CD14-positive monocyte (primary cell): ENCODE measurements around the gene TRAPPC2. TPM values are rescaled to one million over a fixed set of nuclear protein-coding genes. Genes with fewer than 3 reads are reported as not detected.

Source experiments
- DNase-seq, 3 donors: peaks; one replicate each; pipeline ENCODE4 v3.0.0-alpha.2; 2011 to 2022
- H2AFZ ChIP-seq: 2 replicates; pipeline ENCODE4 v1.6.0; 2012; ENCODE audit warnings: mild to moderate bottlenecking, low read depth, low read length, inconsistent platforms; ENCODE audit not compliant: insufficient read depth, poor library complexity, severe bottlenecking
- H3K27ac ChIP-seq, 2 donors: 1 replicate in 1 of 2; 2 replicates in 1 of 2; pipeline ENCODE4 v1.5.1; 2012 to 2013; ENCODE audit warnings: low read length in 2 of 2, control low read depth in 1 of 2, inconsistent platforms in 1 of 2, low read depth in 1 of 2, mild to moderate bottlenecking in 1 of 2
- H3K27me3 ChIP-seq, 2 donors: one replicate each; pipeline versions ENCODE4 v1.6.0 to v1.6.1; 2011 to 2013; ENCODE audit warnings: low read length in 2 of 2; ENCODE audit not compliant: control insufficient read depth in 2 of 2, insufficient read depth in 2 of 2
- H3K36me3 ChIP-seq, 2 donors: replicated peaks in 1 of 2; 1 replicate in 1 of 2; 2 replicates in 1 of 2; pipeline versions ENCODE4 v1.5.1 to v1.6.1; 2012 to 2013; ENCODE audit warnings: low read length in 2 of 2, control low read depth in 1 of 2, inconsistent platforms in 1 of 2, mild to moderate bottlenecking in 1 of 2; ENCODE audit not compliant: insufficient read depth in 2 of 2, control insufficient read depth in 1 of 2
- H3K4me1 ChIP-seq, 2 donors: 1 replicate in 1 of 2; 2 replicates in 1 of 2; pipeline versions ENCODE4 v1.5.1 to v1.6.1; 2012 to 2013; ENCODE audit warnings: low read length in 2 of 2, control low read depth in 1 of 2, inconsistent platforms in 1 of 2, mild to moderate bottlenecking in 1 of 2, moderate library complexity in 1 of 2; ENCODE audit not compliant: insufficient read depth in 2 of 2, control insufficient read depth in 1 of 2
- H3K4me2 ChIP-seq: replicated peaks from 2 replicates; pipeline ENCODE3; 2012; ENCODE audit warnings: low read length, moderate library complexity, mild to moderate bottlenecking; ENCODE audit not compliant: poor library complexity, severe bottlenecking; ENCODE audit errors: extremely low read depth
- H3K4me3 ChIP-seq, 3 experiments: fragments of 200-600 bp in 1 of 3; sonication (generic) in 1 of 3; replicated peaks in 1 of 3; 1 replicate in 2 of 3; 2 replicates in 1 of 3; pipeline ENCODE4 v1.5.1; 2011 to 2013; ENCODE audit warnings: low read length in 3 of 3, mild to moderate bottlenecking in 3 of 3, control low read depth in 2 of 3, low read depth in 2 of 3, inconsistent platforms in 1 of 3, moderate library complexity in 1 of 3
- H3K79me2 ChIP-seq: 2 replicates; pipeline ENCODE4 v1.6.0; 2012; ENCODE audit warnings: mild to moderate bottlenecking, control low read depth, inconsistent platforms, low read length, moderate library complexity; ENCODE audit not compliant: insufficient read depth
- H3K9ac ChIP-seq: 2 replicates; pipeline ENCODE4 v1.6.0; 2017; ENCODE audit warnings: low read length, mild to moderate bottlenecking; ENCODE audit not compliant: insufficient read depth, poor library complexity, severe bottlenecking
- H3K9me3 ChIP-seq, 2 donors: replicated peaks in 1 of 2; 1 replicate in 1 of 2; 2 replicates in 1 of 2; pipeline versions ENCODE4 v1.5.1 to v1.6.1; 2012 to 2013; ENCODE audit warnings: low read length in 2 of 2, control low read depth in 1 of 2; ENCODE audit not compliant: control insufficient read depth in 1 of 2, insufficient read depth in 1 of 2
- H4K20me1 ChIP-seq: 2 replicates; pipeline ENCODE4 v1.6.0; 2012; ENCODE audit warnings: mild to moderate bottlenecking, low read length, control low read depth, moderate library complexity; ENCODE audit not compliant: insufficient read depth
- H3K27ac Mint-ChIP-seq, 7 donors: one replicate each; pipeline ENCODE4 v1.8.0; 2020; ENCODE audit warnings: mild to moderate bottlenecking in 7 of 7, mixed read lengths in 7 of 7, moderate library complexity in 6 of 7, inconsistent platforms in 2 of 7
- H3K27me3 Mint-ChIP-seq, 3 donors: one replicate each; pipeline ENCODE4 v1.8.0; 2021 to 2022; ENCODE audit warnings: low read depth in 3 of 3, mild to moderate bottlenecking in 3 of 3, mixed read lengths in 3 of 3, moderate library complexity in 3 of 3, inconsistent platforms in 1 of 3
- H3K36me3 Mint-ChIP-seq, 2 donors: one replicate each; pipeline ENCODE4 v1.8.0; 2020; ENCODE audit warnings: mixed read lengths in 2 of 2, inconsistent platforms in 1 of 2, mild to moderate bottlenecking in 1 of 2
- H3K4me1 Mint-ChIP-seq: one replicate; pipeline ENCODE4 v1.8.0; 2020; ENCODE audit warnings: mild to moderate bottlenecking, mixed read lengths
- H3K4me3 Mint-ChIP-seq, 2 donors: one replicate each; pipeline ENCODE4 v1.8.0; 2020; ENCODE audit warnings: mild to moderate bottlenecking in 2 of 2, mixed read lengths in 2 of 2, moderate library complexity in 1 of 2
- H3K9me3 Mint-ChIP-seq, 7 donors: one replicate each; pipeline ENCODE4 v1.8.0; 2020 to 2022; ENCODE audit warnings: mixed read lengths in 7 of 7, mild to moderate bottlenecking in 6 of 7, moderate library complexity in 6 of 7, inconsistent platforms in 2 of 7
- WGBS: methylation state at CpG from one replicate; pipeline ENCODE4 v1.1.5; 2013; ENCODE audit warnings: missing lambda C conversion rate; ENCODE audit not compliant: insufficient coverage; 5-methylcytosine and 5-hydroxymethylcytosine counted together
- intact Hi-C, 2 donors: fragments of 100-400 bp; cut with micrococcal nuclease; formaldehyde crosslinking; loops; one replicate each; pipeline versions ENCODE4 v1.15.0 to v1.15.1; 2023
- polyA plus RNA-seq, 3 donors: library from polyadenylated mRNA; depleted of rRNA in 1 of 3; unstranded in 2 of 3; stranded (reverse) in 1 of 3; fragments of 300-500 nt in 2 of 3; fragments of >200 nt in 1 of 3; fragmentation: Illumina TruSeq in 2 of 3; gene quantifications; 1 replicate in 2 of 3; 2 replicates in 1 of 3; pipeline ENCODE4 v1.2.3, GENCODE V29; 2012 to 2021
- TF ChIP-seq, protein P1 (sequence below): fragments of 200-600 bp; IDR thresholded peaks from one replicate; pipeline ENCODE4 v1.8.0; 2022; ENCODE audit warnings: antibody characterized with exemption, mild to moderate bottlenecking

The TRAPPC2 gene
- polyA plus RNA-seq, 3 donors: 10.6 to 18.3 (median 12.2) TPM

DNA sequence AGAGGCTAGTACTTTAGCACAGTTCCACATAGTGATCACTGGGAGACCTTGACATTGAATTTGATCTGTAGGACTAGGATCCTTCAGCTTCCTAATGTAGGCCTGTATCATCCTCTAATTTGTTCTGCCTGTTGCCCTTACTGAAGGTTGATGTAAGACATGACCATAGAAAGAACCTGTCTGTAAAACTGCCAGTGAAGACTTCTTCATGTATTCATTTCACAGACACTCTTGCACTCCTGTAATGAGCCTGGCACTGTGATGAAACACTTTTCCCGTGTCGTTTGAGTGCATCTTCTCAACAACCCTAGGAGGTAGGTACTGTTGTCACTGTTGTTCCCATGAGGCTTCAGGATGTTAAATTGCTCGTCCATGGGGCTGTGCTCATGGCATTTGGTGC is 30.8 kb downstream of the TRAPPC2 start:
- WGBS: no CpG with 5 or more reads among the region's 3 CpGs
- no peak overlapping the region for H2AFZ ChIP-seq

GRCh38 chrX:13703135-13703534 is 31.3 kb downstream of the TRAPPC2 start:
- Mint-ChIP-seq H3K36me3 (peaks cover 10 to 19% of the 10 kb centered on the region in 2 donors), H3K27ac (no peak overlapping the region), H3K27me3 (peaks cover 0 to 7% (median 1%) of the 10 kb centered on the region in 3 donors), H3K4me3 (no peak overlapping the region), H3K4me1 (peaks cover 45% of the 10 kb centered on the region), H3K9me3 (peaks cover 0 to 1% (median 0%) of the 10 kb centered on the region in 7 donors)
- intact Hi-C loops: no loop called here
- no peak overlapping the region for H3K4me2 ChIP-seq
- H3K79me2 ChIP-seq: peaks cover 100% of the 10 kb centered on the region
- no peaks in the 10 kb centered on the region for H3K9me3 ChIP-seq
- no peak overlapping the region for H2AFZ ChIP-seq
- DNase-seq: no peak
- peaks cover 0 to 2% of the 10 kb centered on the region in 2 donors for H3K27me3 ChIP-seq
- TF ChIP-seq, protein P1, sequence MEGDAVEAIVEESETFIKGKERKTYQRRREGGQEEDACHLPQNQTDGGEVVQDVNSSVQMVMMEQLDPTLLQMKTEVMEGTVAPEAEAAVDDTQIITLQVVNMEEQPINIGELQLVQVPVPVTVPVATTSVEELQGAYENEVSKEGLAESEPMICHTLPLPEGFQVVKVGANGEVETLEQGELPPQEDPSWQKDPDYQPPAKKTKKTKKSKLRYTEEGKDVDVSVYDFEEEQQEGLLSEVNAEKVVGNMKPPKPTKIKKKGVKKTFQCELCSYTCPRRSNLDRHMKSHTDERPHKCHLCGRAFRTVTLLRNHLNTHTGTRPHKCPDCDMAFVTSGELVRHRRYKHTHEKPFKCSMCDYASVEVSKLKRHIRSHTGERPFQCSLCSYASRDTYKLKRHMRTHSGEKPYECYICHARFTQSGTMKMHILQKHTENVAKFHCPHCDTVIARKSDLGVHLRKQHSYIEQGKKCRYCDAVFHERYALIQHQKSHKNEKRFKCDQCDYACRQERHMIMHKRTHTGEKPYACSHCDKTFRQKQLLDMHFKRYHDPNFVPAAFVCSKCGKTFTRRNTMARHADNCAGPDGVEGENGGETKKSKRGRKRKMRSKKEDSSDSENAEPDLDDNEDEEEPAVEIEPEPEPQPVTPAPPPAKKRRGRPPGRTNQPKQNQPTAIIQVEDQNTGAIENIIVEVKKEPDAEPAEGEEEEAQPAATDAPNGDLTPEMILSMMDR: no peak
- WGBS: no CpG with 5 or more reads among the region's 3 CpGs
- no peak overlapping the region for H3K9ac ChIP-seq
- H3K4me3 ChIP-seq: no peak overlapping the region
- H3K4me1 ChIP-seq: peaks cover 23 to 24% of the 10 kb centered on the region in 2 donors
- H4K20me1 ChIP-seq: peaks cover 93% of the 10 kb centered on the region
- peak overlapping the region in 1 of 2 donors; percentile 43 for H3K27ac ChIP-seq
- H3K36me3 ChIP-seq: peaks cover 9 to 22% of the 10 kb centered on the region in 2 donors

More for the DNA sequence above, 30.8 kb downstream of the TRAPPC2 start:
- peaks cover 9 to 26% of the 10 kb centered on the region in 2 donors for H3K36me3 ChIP-seq
- Mint-ChIP-seq H3K27ac (peak overlapping the region in 2 of 7 donors; percentile 37 to 83), H3K4me3 (no peak overlapping the region), H3K9me3 (peaks cover 0 to 1% (median 0%) of the 10 kb centered on the region in 7 donors), H3K36me3 (peaks cover 12 to 22% of the 10 kb centered on the region in 2 donors), H3K4me1 (peaks cover 41% of the 10 kb centered on the region), H3K27me3 (peaks cover 0 to 7% (median 3%) of the 10 kb centered on the region in 3 donors)
- H3K4me3 ChIP-seq: no peak overlapping the region
- H3K9me3 ChIP-seq: no peaks in the 10 kb centered on the region
- intact Hi-C loops: no loop called here
- peaks cover 0 to 2% of the 10 kb centered on the region in 2 donors for H3K27me3 ChIP-seq
- H3K27ac ChIP-seq: peak overlapping the region in 1 of 2 donors; percentile 43
- H3K4me2 ChIP-seq: no peak overlapping the region
- peaks cover 100% of the 10 kb centered on the region for H3K79me2 ChIP-seq
- H3K4me1 ChIP-seq: peaks cover 19% of the 10 kb centered on the region in 2 donors
- peaks cover 91% of the 10 kb centered on the region for H4K20me1 ChIP-seq
- DNase-seq: no peak
- H3K9ac ChIP-seq: no peak overlapping the region
- TF ChIP-seq, protein P1: no peak
